Measurements from ENCODE around the gene LTBP3. TPM values are rescaled to one million over a fixed set of nuclear protein-coding genes. Genes with fewer than 3 reads are reported as not detected.
A peak's percentile ranks its signal among the peaks of the same experiment; 100 is the strongest.

Gene LTBP3
- total and polyA plus RNA-seq, 9 of the 15 experiments (the other 6 are each of a cell fraction or from before 2014, with no cell fraction given): 0.06 to 20.5 (median 4.8) TPM

- TF ChIP-seq NFIC (IDR thresholded peaks at IDR 0.05) (no peak; the same call in 1 of the 2 replicates), TBL1XR1 (IDR thresholded peaks at IDR 0.05; ENCODE audit: low read length in 2 of 2) (no peak), CBX3 (IDR thresholded peaks at IDR 0.05; ENCODE audit: borderline replicate concordance in 1 of 2, low read length in 2 of 2) (no peak), RNF219 (CRISPR knock-in tag; IDR thresholded peaks at IDR 0.05) (no peak), DMBX1 (CRISPR knock-in tag; IDR thresholded peaks at IDR 0.05; ENCODE audit: borderline replicate concordance) (no peak), HDAC2 (IDR thresholded peaks at IDR 0.05) (0 out of 2 replicates have a peak, but pooled peaks have one; percentile 18), MAX (CRISPR knock-in tag; IDR thresholded peaks at IDR 0.05) (peak; percentile 22; the same call in 1 of the 2 replicates), PTTG1 (tag; IDR thresholded peaks at IDR 0.05; ENCODE audit: low read depth) (no peak), ATF6 (CRISPR knock-in tag; IDR thresholded peaks at IDR 0.05) (no peak), ZNF12 (CRISPR knock-in tag; IDR thresholded peaks at IDR 0.05) (no peak), USF2 (CRISPR knock-in tag; IDR thresholded peaks at IDR 0.05) (peak; percentile 69), ZNF3 (CRISPR knock-in tag; IDR thresholded peaks at IDR 0.05) (no peak), BACH1 (tag; IDR thresholded peaks at IDR 0.05) (no peak), MLLT1 (IDR thresholded peaks at IDR 0.05) (peak; percentile 38 to 52; a peak in 1 of 4 replicates), KDM1A (IDR thresholded peaks at IDR 0.05) (peak; percentile 98 to 99), EHMT2 (IDR thresholded peaks at IDR 0.05) (no peak), HDGF (IDR thresholded peaks at IDR 0.05) (0 out of 2 replicates have a peak, but pooled peaks have one; percentile 19)
These were observed 6.4 kb downstream of the LTBP3 start (continued) for GRCh38 chr11:65551572-65552387.
